Measurements from ENCODE around the gene BRD1.

DNA sequence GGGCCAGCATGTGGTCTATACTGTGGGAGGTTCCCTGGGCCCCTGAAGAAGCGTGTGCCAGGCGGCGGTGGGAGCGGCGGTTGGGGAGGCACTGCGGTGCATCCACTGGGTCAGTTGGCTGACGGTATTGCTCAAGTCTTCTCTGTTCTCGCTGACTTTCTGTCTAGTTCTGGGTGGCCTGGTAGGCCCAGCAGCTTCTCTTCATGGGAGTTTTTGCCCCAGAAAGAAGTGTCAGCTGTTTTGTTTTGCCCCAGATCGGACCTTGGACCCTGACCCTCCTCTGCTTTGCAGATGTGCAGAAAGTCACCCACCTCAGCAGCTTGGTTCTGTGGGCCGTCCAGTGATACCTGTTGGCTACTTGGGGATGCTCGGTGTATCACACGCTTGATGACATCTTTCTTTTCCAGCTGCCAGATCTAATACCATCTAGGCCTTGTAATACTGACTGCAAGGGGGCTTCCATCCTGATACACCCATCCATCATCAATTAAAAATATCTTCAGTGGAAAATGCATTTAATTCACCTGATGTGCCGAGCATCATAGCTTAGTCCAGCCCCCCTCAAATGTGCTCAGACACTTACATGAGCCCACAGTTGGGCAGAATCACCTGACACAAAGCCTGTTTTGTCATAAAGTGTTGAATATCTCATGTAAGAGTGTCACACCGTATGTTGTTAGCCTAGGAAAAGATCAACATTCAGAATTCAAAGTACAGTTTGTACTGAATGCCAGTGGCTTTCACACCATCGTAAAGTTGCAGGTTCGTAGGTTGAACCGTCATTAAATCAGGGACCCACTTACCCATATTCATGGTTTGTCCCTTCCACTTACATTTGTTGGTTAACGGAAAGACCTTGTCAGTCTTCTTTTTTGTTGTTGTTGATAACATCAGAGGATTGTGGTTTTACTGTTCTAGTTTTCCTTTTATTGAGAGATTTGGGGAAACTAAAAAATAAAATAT, 39.9 kb upstream of the BRD1 start:
- TF ChIP-seq, protein P1, sequence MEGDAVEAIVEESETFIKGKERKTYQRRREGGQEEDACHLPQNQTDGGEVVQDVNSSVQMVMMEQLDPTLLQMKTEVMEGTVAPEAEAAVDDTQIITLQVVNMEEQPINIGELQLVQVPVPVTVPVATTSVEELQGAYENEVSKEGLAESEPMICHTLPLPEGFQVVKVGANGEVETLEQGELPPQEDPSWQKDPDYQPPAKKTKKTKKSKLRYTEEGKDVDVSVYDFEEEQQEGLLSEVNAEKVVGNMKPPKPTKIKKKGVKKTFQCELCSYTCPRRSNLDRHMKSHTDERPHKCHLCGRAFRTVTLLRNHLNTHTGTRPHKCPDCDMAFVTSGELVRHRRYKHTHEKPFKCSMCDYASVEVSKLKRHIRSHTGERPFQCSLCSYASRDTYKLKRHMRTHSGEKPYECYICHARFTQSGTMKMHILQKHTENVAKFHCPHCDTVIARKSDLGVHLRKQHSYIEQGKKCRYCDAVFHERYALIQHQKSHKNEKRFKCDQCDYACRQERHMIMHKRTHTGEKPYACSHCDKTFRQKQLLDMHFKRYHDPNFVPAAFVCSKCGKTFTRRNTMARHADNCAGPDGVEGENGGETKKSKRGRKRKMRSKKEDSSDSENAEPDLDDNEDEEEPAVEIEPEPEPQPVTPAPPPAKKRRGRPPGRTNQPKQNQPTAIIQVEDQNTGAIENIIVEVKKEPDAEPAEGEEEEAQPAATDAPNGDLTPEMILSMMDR (IDR thresholded peaks at IDR 0.05; ENCODE audit: poor library complexity, severe bottlenecking), result no peak
- TF ChIP-seq EZH2 (IDR thresholded peaks at IDR 0.05; ENCODE audit: borderline replicate concordance, insufficient read depth, low read length, poor library complexity, severe bottlenecking), result no peak
- TF ChIP-seq POLR2AphosphoS5 (IDR thresholded peaks at IDR 0.05), result no peak
- TF ChIP-seq REST (IDR thresholded peaks at IDR 0.05; ENCODE audit: borderline replicate concordance), result no peak
- no peak for TF ChIP-seq RAD21 (conservative IDR thresholded peaks at IDR 0.05)
- TF ChIP-seq TAF1 (IDR thresholded peaks at IDR 0.05; ENCODE audit: low read depth), result no peak
- no peak for TF ChIP-seq MXI1 (conservative IDR thresholded peaks at IDR 0.05; ENCODE audit: poor library complexity, severe bottlenecking)
- no peak for TF ChIP-seq EP300 (conservative IDR thresholded peaks at IDR 0.05; ENCODE audit: poor library complexity, severe bottlenecking)
- TF ChIP-seq SMC3 (conservative IDR thresholded peaks at IDR 0.05; ENCODE audit: poor library complexity), result no peak

Data from neural cell (in vitro differentiated cells).